GM12872 (cell line): ENCODE results near the gene ZBTB25.

ENCODE experiments used
- TF ChIP-seq, protein P1 (sequence below): IDR thresholded peaks from 3 replicates; pipeline ENCODE4 v1.5.1; 2011; ENCODE audit warnings: low read depth, mild to moderate bottlenecking, low read length, moderate library complexity; ENCODE audit not compliant: insufficient read depth

The ZBTB25 gene

DNA sequence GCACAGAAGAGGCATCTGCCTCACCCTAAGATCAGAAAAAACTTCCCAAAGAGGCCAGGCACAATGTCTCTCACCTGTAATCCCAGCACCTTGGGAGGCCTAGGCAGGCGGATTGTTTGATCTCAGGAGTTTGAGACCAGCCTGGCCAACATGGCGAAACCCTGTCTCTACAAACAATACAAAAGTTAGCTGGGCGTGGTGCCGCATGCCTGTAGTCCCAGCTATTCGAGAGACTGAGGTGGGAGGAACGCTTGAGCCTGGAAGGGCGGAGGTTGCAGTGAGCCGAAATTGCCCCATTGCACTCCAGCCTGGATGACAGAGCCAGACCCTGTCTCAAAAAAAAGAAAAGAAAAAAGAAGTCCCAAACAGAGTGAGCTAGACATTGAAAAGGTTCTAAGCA is 5.4 kb upstream of the ZBTB25 start:
- TF ChIP-seq, protein P1, sequence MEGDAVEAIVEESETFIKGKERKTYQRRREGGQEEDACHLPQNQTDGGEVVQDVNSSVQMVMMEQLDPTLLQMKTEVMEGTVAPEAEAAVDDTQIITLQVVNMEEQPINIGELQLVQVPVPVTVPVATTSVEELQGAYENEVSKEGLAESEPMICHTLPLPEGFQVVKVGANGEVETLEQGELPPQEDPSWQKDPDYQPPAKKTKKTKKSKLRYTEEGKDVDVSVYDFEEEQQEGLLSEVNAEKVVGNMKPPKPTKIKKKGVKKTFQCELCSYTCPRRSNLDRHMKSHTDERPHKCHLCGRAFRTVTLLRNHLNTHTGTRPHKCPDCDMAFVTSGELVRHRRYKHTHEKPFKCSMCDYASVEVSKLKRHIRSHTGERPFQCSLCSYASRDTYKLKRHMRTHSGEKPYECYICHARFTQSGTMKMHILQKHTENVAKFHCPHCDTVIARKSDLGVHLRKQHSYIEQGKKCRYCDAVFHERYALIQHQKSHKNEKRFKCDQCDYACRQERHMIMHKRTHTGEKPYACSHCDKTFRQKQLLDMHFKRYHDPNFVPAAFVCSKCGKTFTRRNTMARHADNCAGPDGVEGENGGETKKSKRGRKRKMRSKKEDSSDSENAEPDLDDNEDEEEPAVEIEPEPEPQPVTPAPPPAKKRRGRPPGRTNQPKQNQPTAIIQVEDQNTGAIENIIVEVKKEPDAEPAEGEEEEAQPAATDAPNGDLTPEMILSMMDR: no peak

DNA sequence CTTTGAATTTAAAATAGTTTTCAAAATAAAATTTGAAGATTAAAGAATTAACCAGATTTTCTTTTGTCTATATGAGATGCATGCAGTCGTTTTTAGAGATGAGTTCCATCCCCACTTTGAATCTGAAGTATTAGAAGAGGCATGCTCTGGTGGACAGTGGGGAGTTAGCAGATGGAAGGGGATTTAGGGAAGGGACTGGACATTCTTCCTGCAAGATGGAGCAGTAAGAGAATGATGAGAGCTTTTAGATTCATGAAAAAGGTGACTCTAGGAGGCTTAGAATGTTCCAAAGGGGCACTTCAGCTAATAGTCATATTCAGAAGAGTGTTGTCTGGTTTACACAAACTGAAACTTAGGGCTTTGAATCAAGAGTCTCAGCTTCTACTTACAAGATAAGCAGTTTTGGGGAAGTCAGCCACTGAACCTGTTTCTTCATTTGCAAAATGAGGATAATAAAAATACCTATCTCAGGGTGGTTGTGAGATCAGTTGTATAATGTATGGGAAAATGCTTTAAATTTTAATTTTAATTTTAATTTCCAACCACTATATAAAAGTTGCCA is 4.7 kb upstream of the ZBTB25 start:
- TF ChIP-seq, protein P1: no peak

DNA sequence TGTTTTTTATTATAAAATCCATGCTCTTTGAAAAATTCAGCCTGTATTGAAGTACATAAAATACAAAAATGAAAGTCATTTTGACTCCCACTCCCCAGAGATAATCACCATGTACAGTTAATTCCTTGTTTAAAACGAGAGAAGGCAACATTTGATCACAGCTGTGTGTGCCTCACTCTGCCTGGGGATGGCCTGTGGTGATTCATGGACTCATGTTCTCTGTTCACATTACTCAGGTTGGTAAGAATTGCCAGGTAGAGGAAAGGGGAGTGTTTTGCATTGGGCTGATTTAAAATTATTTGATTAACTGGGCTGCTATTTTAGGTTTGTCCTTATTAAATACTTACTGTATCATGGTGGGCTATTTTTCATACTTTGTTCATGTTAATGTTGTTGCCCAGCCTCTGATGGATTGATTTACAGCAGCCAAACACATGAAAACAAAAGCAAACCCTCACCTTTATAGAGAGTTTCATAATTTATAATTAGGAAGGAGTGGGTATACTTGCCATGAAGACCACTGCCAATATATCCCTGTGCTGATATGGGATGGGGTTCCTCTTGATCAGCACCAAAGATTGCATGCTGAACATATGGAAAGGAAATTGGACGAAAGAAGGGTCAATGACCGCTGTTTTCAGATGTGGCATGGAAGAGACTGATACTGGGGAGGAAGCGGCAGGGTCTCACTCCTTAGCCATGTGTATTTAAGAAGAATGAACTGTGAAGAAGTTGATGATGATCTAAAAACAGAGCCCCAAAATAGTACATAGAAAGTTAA is 3.9 kb upstream of the ZBTB25 start:
- TF ChIP-seq, protein P1: no peak

DNA sequence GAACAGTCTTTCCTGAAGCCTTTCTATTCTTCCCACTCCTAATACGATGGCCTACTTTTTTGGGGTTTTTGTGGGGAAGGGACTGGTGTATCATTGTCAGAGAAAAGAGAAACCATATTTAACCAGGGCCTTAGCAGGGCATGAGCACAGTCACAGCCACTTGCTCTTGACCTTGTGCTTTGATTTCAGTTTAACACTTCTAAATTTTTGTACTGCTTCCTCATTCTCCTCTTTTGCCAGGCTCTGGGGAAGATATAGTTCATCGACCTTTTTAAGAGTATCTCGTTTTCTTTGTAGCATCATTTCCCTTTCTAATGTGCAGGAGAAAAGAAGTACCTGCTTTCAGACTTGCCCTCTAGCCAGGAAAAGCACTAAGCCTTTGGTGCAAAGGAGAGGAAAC is 3.1 kb upstream of the ZBTB25 start:
- TF ChIP-seq, protein P1: no peak

DNA sequence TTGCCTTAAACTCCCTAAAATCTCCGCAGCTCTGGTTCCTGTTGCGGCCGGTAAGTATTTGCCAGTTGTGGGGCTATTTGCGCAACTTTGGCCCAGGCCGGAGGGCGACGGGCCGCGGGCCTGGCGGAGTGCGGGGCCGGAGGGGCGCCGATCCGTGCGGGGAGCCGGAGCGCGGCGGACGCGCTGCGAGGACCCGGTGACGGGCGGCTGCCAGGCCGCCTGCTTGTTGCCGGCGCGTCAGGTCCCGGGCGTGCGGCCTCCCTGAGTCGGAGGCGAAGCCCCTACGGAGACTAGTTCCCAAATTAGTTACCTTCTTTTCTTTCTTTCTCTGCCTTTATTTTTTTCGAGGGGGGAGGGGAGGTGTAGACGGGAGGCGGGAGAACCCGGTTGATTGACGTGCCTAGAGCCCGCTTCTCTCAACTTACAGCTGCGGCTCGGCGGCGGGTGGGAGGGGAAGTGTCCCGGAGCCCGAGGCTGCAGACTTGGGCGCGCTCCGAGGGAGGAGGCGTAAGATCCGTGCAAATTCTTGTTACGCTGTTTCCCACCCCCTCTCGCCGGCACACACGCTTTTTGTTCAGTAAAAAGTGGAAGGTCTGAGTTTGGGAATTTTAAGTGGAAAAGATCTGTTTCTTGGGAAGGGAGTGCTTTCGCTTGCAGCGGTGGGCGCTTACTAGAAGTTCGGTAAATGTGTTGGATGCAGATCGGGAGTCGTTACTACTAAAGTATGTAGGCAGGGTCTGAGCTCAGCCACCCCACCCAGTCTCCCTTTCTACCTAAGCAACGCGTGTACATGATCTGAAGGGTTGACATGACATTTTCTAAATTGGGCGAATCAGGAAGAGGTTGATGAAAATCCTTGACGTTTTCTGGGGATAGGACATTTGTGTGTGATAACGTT is 1.5 kb upstream of the ZBTB25 start:
- TF ChIP-seq, protein P1: no peak

DNA sequence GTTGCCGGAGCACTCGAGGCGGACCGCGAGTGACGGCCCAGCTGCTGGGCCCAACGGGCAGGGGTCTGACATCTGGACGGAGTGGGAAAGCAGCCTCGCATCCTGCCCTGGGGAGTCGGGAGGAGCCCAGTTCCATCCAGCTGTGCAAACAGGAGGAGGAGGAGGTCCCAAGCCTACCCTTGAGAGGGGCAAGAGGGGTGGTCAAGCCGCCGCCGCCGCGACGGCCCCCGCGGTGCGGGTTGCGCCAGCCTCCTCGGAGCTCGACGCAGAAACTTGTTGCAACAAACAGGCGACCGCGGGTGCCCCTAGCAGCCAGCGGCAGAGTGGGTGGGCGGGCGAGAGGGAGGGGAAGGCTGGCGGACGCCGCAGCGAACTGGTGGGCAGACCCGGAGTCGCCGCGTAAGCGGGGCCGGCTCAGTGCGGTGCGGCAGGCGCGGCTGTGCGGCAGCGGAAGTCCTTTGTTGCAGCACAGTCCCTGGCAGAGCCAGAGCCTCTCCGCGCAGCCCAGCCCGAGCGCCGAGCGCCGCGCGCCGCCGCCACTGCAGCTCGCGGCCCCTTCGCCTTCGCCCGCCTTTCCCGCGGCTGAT is 765 bp upstream of the ZBTB25 start, which contains the start of gene ZBTB1:
ZBTB1 (plus strand) TSS at position 461 of the 587 bp plus-strand sequence. CDS start 16,735 bp downstream, outside the sequence.
- TF ChIP-seq, protein P1: no peak
